Measurements from ENCODE around the gene PAGE2. TPM values are rescaled to one million over a fixed set of nuclear protein-coding genes. Genes with fewer than 3 reads are reported as not detected.
"Not testable (repeated sequence)": the region's sequence is repeated elsewhere in the genome, so short reads cannot be mapped to it uniquely, and the experiment has no call there.

PAGE2 gene, protein sequence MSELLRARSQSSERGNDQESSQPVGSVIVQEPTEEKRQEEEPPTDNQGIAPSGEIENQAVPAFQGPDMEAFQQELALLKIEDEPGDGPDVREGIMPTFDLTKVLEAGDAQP
- 0.48 TPM in 1 of 2 replicates, not detected in the other for total RNA-seq (2014; rRNA removed; shearing (Covaris generic))

GRCh38 chrX:55088795-55089489 is at the start of gene PAGE2:
Gene PAGE2 (plus strand): TSS chrX:55089018. CDS start chrX:55090021, 1,003 bp downstream.
- no peak for DNase-seq (ENCODE audit: low spot score)

GRCh38 chrX:55039471-55039870 is 49.3 kb upstream of the PAGE2 start:
- no peak for DNase-seq (ENCODE audit: low spot score)

DNA sequence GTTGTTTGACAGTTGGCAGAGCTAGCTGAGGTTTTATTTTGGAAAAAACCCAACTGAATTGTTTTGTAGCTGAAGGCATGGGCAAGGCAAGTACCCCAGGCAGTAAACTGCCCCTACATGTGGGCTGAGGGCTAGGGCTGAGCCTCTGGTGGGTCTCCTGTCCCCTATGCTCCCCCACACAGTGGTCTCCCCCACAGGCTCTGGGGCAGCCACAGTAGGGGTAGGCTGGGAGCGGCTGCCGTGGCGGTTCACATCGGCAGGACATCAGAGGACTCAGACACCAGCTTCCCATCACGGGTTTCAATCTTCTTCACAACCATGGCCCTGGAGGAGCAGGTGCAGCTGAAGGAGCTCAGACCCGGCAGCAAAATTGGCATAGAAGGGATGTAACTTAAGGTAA is 47.3 kb upstream of the PAGE2 start:
- no peak for DNase-seq (ENCODE audit: low spot score)

DNA sequence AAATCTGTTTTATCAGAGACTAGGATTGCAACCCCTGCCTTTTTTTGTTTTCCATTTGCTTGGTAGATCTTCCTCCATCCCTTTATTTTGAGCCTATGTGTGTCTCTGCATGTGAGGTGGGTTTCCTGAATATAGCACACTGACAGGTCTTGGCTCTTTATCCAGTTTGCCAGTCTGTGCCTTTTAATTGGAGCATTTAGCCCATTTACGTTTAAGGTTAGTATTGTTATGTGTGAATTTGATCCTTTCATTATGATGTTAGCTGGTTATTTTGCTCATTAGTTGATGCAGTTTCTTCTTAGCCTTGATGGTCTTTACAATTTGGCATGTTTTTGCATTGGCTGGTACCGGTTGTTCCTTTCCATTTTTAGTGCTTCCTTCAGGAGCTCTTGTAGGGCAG is 38.2 kb upstream of the PAGE2 start:
- not testable (repeated sequence) for DNase-seq (ENCODE audit: low spot score)

- DNase-seq (ENCODE audit: low spot score) = no peak
Observed at GRCh38 chrX:55056820-55057674, 31.8 kb upstream of the PAGE2 start.

- peak; percentile 21 for DNase-seq (ENCODE audit: low spot score)
Observed at GRCh38 chrX:55057675-55058249, 31.1 kb upstream of the PAGE2 start.

DNA sequence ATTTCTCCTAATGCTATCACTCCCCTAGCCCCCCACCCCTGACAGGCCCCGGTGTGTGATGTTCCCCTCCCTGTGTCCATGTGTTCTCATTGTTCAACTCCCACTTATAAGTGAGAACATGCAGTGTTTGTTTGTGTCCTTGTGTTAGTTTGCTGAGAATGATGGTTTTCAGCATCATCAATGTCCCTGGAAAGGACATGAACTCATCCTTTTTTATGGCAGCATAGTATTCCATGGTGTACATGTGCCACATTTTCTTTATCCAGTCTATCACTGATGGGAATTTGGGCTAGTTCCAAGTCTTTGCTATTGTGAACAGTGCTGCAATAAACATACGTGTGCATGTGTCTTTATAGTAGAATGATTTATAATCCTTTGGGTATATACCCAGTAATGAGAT is 21.6 kb upstream of the PAGE2 start:
- DNase-seq (ENCODE audit: low spot score) = not testable (repeated sequence)

DNA sequence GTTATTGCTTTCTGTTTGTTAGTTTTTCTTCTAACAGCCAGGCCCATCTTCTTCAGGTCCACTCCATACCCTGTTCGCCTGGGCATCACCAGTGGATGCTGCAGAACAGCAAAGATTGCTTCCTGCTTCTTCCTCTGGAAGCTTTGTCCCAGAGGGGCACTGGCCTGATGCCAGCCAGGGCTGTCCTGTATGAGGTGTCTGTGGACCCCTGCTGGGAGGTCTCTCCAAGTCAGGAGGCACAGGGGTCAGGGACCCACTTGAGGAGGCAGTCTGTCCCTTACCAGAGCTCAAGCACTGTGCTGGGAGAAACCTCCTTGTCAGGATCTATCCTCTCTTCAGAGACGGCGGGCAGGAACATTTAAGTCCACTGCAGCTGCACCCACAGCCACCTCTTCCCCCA is 16.5 kb upstream of the PAGE2 start:
- DNase-seq (ENCODE audit: low spot score) = no peak

GRCh38 chrX:55074851-55075467 is 13.9 kb upstream of the PAGE2 start, which contains the start of gene PAGE2B:
Gene PAGE2B (plus strand): TSS chrX:55075030. CDS start chrX:55076042, 1,012 bp downstream.
- DNase-seq (ENCODE audit: low spot score) = no peak

- DNase-seq (ENCODE audit: low spot score) = no peak
Observed at GRCh38 chrX:55098691-55099090, 9.9 kb downstream of the PAGE2 start.

DNA sequence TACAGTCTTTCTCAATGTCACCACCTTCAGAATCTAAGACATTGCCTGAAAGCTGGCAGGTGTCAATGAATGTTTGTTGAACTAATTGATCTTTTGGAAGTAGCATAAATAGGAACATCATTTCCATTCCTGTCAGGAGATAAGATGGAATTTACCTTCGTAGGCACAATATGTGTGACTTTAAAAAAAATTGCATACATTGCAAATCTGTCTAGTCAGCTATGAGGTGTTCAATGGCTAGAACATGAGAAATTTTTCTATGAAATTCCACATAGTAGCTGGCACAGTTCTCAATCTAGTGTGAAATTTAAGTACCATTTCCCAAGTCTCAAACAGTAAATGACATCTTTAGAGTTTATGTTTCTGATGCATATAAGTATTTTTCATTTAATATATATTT is 10.3 kb downstream of the PAGE2 start:
- DNase-seq (ENCODE audit: low spot score) = no peak

DNA sequence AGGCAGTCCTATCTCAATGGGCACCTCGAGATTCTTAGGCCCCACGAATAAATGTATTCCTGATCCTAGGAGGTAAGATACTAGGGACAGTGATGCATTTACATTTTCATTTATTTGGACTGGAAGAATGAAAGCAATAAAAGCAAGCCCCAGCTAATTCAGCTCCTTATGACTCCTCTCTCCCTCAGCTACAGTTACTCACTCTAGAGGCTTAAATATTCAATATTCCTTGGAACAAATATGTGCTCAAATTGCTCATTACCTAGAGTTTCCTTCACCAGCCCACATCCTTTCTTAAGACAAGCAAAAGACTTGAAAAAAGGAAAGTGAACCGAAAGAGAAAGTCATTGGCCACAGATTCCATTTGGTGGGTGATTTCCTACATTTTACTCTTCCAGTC is 13.9 kb downstream of the PAGE2 start:
- no peak for DNase-seq (ENCODE audit: low spot score)

DNA sequence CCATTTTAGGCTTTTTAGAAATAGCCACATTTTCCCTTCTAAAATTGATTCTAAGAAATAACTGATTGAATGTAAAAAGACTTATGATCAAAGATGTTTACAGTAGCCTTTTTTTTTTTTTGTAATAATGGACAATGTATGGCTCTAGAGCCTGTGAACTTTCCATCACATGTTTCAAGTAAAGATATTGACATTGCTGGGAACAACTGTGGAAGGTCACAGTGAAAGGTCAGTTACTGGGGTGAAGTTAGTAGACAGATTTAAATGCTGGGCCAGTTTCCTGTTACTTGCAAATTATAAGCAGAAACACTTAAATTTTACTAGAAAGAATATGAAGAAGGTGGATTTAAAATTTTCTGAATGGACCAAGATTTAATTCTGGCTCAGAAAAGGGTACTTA is 18.4 kb downstream of the PAGE2 start:
- no peak for DNase-seq (ENCODE audit: low spot score)

DNA sequence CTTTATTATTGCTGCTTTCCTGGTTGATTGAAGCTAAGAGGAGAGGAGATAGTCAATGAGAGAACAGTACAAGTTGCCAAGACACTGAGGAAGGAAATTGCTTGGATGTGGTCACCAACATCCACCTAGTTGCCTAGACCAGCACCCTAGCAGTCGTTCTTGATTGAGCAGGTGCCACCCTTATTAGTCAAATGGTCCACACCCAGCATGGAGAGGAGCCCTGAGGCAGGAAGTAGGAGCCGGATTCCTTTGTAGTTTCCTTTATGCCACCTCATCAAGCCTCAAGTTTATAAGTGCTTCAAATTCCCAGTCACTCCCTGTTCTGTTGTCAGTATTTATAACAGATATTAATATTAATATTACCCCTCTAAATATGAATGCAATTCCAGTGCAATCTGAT is 19.1 kb downstream of the PAGE2 start:
- DNase-seq (ENCODE audit: low spot score) = no peak

- peak; percentile 4 for DNase-seq (ENCODE audit: low spot score)
Observed at GRCh38 chrX:55109306-55109705, 20.5 kb downstream of the PAGE2 start.

GRCh38 chrX:55111578-55112254 is 22.9 kb downstream of the PAGE2 start:
- no peak for DNase-seq (ENCODE audit: low spot score)

- not testable (repeated sequence) for DNase-seq (ENCODE audit: low spot score)
Observed at GRCh38 chrX:55116589-55116988, 27.8 kb downstream of the PAGE2 start.

DNA sequence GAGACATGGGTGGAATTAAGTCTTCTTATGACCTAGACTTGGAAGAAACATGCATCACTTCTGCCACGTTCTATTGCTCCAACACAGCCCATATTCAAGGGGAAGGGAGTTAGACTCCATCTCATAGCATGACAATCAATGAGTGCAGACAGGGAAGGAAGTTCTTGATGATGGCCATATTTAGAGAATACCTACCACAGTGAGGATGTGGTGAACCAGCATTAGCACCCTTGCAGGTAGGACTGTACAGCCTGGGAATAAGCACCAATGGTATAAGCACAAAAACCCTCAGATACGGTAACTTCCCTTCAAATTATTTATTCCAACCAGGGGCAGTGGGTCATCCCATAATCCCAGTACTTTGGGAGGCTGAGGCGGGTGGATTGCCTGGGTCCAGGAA is 29.8 kb downstream of the PAGE2 start:
- DNase-seq (ENCODE audit: low spot score) = no peak

GRCh38 chrX:55119271-55119670 is 30.5 kb downstream of the PAGE2 start:
- DNase-seq (ENCODE audit: low spot score) = no peak

GRCh38 chrX:55119712-55120111 is 30.9 kb downstream of the PAGE2 start:
- peak; percentile 4 for DNase-seq (ENCODE audit: low spot score)

DNA sequence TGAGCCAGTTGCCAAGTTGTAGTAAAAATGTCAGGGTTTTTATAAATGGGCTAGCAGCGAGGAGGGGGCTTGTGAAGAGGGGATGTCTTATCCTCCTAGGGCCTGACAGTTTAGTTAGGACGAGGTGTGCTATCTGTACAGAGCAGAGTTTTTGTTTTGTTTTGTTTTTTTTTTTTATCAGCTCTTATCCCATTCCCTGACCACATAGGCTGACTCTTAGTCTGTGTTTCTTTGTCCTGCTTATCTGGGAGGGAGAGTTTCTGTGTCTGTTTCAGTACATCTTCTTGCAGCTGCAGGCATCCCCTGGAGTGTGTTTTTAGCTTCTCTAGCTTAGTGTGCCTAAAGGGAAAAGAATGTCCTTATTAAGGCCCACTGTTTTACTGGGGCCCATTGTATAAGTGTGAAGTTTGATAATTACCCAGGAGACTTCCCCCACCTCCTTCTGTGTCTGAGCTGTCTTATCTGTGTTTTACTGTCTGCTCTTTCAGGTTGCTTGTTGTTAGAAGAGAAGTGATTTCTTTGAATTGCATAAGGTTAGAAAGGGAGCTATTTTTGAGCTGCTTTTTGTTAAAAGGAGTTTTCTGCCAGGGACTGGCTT is 32.0 kb downstream of the PAGE2 start:
- no peak for DNase-seq (ENCODE audit: low spot score)

All from H4 (cell line).